H1 (cell line): ENCODE measurements around the gene CSAG2.

Experiments used
- ASH2L ChIP-seq: fragments of 200-600, 300-600 bp; sonication (generic); IDR thresholded peaks from one replicate; pipeline ENCODE4 v1.7.1; 2017; ENCODE audit warnings: low read length
- EZH2 ChIP-seq: fragments of 200-600 bp; sonication (generic); IDR thresholded peaks from 2 replicates; pipeline ENCODE4 v1.7.1; 2012; ENCODE audit warnings: low read depth, mild to moderate bottlenecking, moderate library complexity, low read length, inconsistent platforms; ENCODE audit not compliant: severe bottlenecking
- GABPA ChIP-seq: IDR thresholded peaks from 2 replicates; pipeline ENCODE4 v1.6.1; 2011; ENCODE audit warnings: mild to moderate bottlenecking, low read length, moderate library complexity, borderline replicate concordance; ENCODE audit not compliant: insufficient read depth
- HDAC6 ChIP-seq: IDR thresholded peaks from one replicate; pipeline ENCODE4 v1.7.1; 2012; ENCODE audit warnings: low read depth, mild to moderate bottlenecking, inconsistent platforms, low read length, moderate library complexity
- JUN ChIP-seq: IDR thresholded peaks from 2 replicates; pipeline ENCODE4 v1.6.1; 2011; ENCODE audit warnings: low read depth, mild to moderate bottlenecking, improper control_type of control experiment, low read length
- MAFK ChIP-seq: IDR thresholded peaks from 2 replicates; pipeline ENCODE4 v1.6.1; 2012; ENCODE audit warnings: low read depth, mild to moderate bottlenecking, improper control_type of control experiment, low read length
- NRF1 ChIP-seq: IDR thresholded peaks from 2 replicates; pipeline ENCODE4 v1.6.1; 2011; ENCODE audit warnings: mild to moderate bottlenecking, low read depth, low read length, improper control_type of control experiment
- POLR2A ChIP-seq, 2 experiments: IDR thresholded peaks; 1 replicate in 1 of 2; 2 replicates in 1 of 2; pipeline ENCODE4 v1.6.1; 2011; ENCODE audit warnings: low read depth in 2 of 2, low read length in 2 of 2, mild to moderate bottlenecking in 2 of 2; ENCODE audit errors: control extremely low read depth in 1 of 2
- POLR2AphosphoS5 ChIP-seq: IDR thresholded peaks from 2 replicates; pipeline ENCODE4 v1.6.1; 2011; ENCODE audit warnings: low read depth, low read length
- SIN3A ChIP-seq, 2 experiments: IDR thresholded peaks in 1 of 2; conservative IDR thresholded peaks in 1 of 2; 2 replicates each; pipeline ENCODE4 v1.6.1; 2011 to 2012; ENCODE audit warnings: low read length in 2 of 2, improper control_type of control experiment in 1 of 2, low read depth in 1 of 2, mild to moderate bottlenecking in 1 of 2
- TF ChIP-seq, protein P1 (sequence below), 3 experiments: IDR thresholded peaks; 1 replicate in 2 of 3; 2 replicates in 1 of 3; pipeline versions ENCODE4 v1.5.1 to v1.6.1; 2011; ENCODE audit warnings: low read length in 3 of 3, mild to moderate bottlenecking in 3 of 3, inconsistent platforms in 2 of 3, low read depth in 1 of 3, moderate library complexity in 1 of 3; ENCODE audit not compliant: insufficient read depth in 1 of 3; ENCODE audit errors: control extremely low read depth in 1 of 3
- TF ChIP-seq, protein P2 (sequence below): IDR thresholded peaks from 2 replicates; pipeline ENCODE4 v1.6.1; 2011; ENCODE audit warnings: low read length, improper control_type of control experiment

DNA sequence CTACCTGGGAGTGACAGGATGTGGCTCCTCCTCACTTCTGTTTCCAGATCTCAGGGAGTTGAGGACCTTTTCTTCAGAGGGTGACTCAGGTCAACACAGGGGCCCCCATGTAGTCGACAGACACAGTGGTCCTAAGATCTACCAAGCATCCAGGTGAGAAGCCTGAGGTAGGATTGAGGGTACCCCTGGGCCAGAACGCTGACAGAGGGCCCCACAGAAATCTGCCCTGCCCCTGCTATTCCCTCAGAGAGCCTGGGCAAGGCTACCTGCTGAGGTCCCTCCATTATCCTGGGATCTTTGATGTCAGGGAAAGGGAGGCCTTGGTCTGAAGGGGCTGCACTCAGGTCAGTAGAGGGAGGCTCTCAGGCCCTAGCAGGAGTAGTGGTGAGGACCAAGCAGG, 26.0 kb upstream of the CSAG2 start:
- TF ChIP-seq ASH2L (no peak), POLR2A (IDR thresholded peaks at IDR 0.05; ENCODE audit: control extremely low read depth in 1 of 2, low read depth in 2 of 2, low read length in 2 of 2) (no peak), MAFK (no peak), EZH2 (no peak), POLR2AphosphoS5 (no peak), NRF1 (no peak), JUN (no peak), SIN3A (conservative IDR thresholded peaks at IDR 0.05 in 1 of 2, IDR thresholded peaks at IDR 0.05 in 1 of 2; ENCODE audit: low read depth in 1 of 2, low read length in 2 of 2) (no peak), HDAC6 (no peak), GABPA (no peak)
- TF ChIP-seq, protein P1, sequence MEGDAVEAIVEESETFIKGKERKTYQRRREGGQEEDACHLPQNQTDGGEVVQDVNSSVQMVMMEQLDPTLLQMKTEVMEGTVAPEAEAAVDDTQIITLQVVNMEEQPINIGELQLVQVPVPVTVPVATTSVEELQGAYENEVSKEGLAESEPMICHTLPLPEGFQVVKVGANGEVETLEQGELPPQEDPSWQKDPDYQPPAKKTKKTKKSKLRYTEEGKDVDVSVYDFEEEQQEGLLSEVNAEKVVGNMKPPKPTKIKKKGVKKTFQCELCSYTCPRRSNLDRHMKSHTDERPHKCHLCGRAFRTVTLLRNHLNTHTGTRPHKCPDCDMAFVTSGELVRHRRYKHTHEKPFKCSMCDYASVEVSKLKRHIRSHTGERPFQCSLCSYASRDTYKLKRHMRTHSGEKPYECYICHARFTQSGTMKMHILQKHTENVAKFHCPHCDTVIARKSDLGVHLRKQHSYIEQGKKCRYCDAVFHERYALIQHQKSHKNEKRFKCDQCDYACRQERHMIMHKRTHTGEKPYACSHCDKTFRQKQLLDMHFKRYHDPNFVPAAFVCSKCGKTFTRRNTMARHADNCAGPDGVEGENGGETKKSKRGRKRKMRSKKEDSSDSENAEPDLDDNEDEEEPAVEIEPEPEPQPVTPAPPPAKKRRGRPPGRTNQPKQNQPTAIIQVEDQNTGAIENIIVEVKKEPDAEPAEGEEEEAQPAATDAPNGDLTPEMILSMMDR (IDR thresholded peaks at IDR 0.05; ENCODE audit: control extremely low read depth in 1 of 3, insufficient read depth in 1 of 3, low read depth in 1 of 3, low read length in 3 of 3) = no peak
- TF ChIP-seq, protein P2, sequence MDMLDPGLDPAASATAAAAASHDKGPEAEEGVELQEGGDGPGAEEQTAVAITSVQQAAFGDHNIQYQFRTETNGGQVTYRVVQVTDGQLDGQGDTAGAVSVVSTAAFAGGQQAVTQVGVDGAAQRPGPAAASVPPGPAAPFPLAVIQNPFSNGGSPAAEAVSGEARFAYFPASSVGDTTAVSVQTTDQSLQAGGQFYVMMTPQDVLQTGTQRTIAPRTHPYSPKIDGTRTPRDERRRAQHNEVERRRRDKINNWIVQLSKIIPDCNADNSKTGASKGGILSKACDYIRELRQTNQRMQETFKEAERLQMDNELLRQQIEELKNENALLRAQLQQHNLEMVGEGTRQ = no peak
